GM23338 (cell line): ENCODE data around the gene DEFB114. TPM values are rescaled to one million over a fixed set of nuclear protein-coding genes. Genes with fewer than 3 reads are reported as not detected.

Source experiments
- ATAC-seq: fragments of 200-7000 bp; cut with Tn5 transposase; 3 replicates; pipeline ENCODE4 v1.9.1; 2020
- DNase-seq: peaks from one replicate; pipeline ENCODE4 v3.0.0-alpha.2; 2015; ENCODE audit warnings: low spot score
- H2AFZ ChIP-seq: fragments of 200-600 bp; sonication (generic); 2 replicates; pipeline ENCODE4 v1.8.0; 2016; ENCODE audit warnings: antibody characterized with exemption, mild to moderate bottlenecking, moderate library complexity
- H3F3A ChIP-seq: fragments of 200-600 bp; sonication (generic); replicated peaks from 2 replicates; pipeline ENCODE4 v1.8.0; 2017; ENCODE audit warnings: antibody characterized with exemption, mixed run types, low read depth
- H3K27ac ChIP-seq: fragments of 200-600 bp; sonication (generic); 2 replicates; pipeline ENCODE4 v1.6.1; 2016; ENCODE audit warnings: low read depth
- H3K27me3 ChIP-seq: fragments of 200-600 bp; sonication (generic); 2 replicates; pipeline ENCODE4 v1.8.0; 2016; ENCODE audit warnings: mild to moderate bottlenecking, mixed run types, moderate library complexity; ENCODE audit not compliant: insufficient read depth
- H3K36me3 ChIP-seq: fragments of 200-600 bp; sonication (generic); 2 replicates; pipeline ENCODE4 v1.8.0; 2016; ENCODE audit warnings: mild to moderate bottlenecking; ENCODE audit not compliant: insufficient read depth
- H3K4me1 ChIP-seq: fragments of 200-600 bp; sonication (generic); 2 replicates; pipeline ENCODE4 v1.8.0; 2016; ENCODE audit warnings: mild to moderate bottlenecking, moderate library complexity; ENCODE audit not compliant: insufficient read depth
- H3K4me2 ChIP-seq: fragments of 200-600 bp; sonication (generic); 2 replicates; pipeline ENCODE4 v1.7.1; 2017; ENCODE audit warnings: mixed run types
- H3K4me3 ChIP-seq: fragments of 200-600 bp; sonication (generic); 2 replicates; pipeline ENCODE4 v1.6.1; 2016; ENCODE audit warnings: mixed run types
- H3K79me2 ChIP-seq: fragments of 200-600 bp; sonication (generic); replicated peaks from 2 replicates; pipeline ENCODE4 v1.8.0; 2017; ENCODE audit warnings: mild to moderate bottlenecking; ENCODE audit not compliant: insufficient read depth
- H3K9me2 ChIP-seq: fragments of 200-600 bp; sonication (generic); 2 replicates; pipeline ENCODE4 v1.8.0; 2017; ENCODE audit not compliant: insufficient read depth
- H4K20me1 ChIP-seq: fragments of 200-600 bp; sonication (generic); replicated peaks from 2 replicates; pipeline ENCODE4 v1.8.0; 2017; ENCODE audit warnings: mild to moderate bottlenecking; ENCODE audit not compliant: insufficient read depth
- H3K27ac Mint-ChIP-seq: 2 replicates; pipeline ENCODE4 v1.8.0; 2020; ENCODE audit warnings: inconsistent platforms, mild to moderate bottlenecking, moderate library complexity, mixed read lengths
- H3K27me3 Mint-ChIP-seq: 3 replicates; pipeline ENCODE4 v1.8.0; 2022; ENCODE audit warnings: low read depth, mild to moderate bottlenecking, moderate library complexity, mixed read lengths, inconsistent platforms; ENCODE audit not compliant: insufficient read depth, poor library complexity
- H3K36me3 Mint-ChIP-seq: 3 replicates; pipeline ENCODE4 v1.8.0; 2021; ENCODE audit warnings: low read depth, mild to moderate bottlenecking, inconsistent platforms, moderate library complexity, mixed read lengths
- H3K4me1 Mint-ChIP-seq: 3 replicates; pipeline ENCODE4 v1.8.0; 2020; ENCODE audit warnings: mild to moderate bottlenecking, inconsistent platforms, mixed read lengths
- H3K4me3 Mint-ChIP-seq: 3 replicates; pipeline ENCODE4 v1.8.0; 2021; ENCODE audit warnings: moderate library complexity, mild to moderate bottlenecking, inconsistent platforms, mixed read lengths
- H3K9me3 Mint-ChIP-seq: 3 replicates; pipeline ENCODE4 v1.8.0; 2020; ENCODE audit warnings: moderate library complexity, mild to moderate bottlenecking, inconsistent platforms, mixed read lengths
- CREB1 ChIP-seq: fragments of 250-450 bp; sonication (Bioruptor Pico); IDR thresholded peaks from 2 replicates; pipeline ENCODE4 v1.5.0; 2020; ENCODE audit warnings: low read depth, mild to moderate bottlenecking, moderate library complexity
- EZH2 ChIP-seq: fragments of 200-600 bp; sonication (generic); IDR thresholded peaks from one replicate; pipeline ENCODE4 v1.8.0; 2017; ENCODE audit warnings: antibody characterized with exemption, mild to moderate bottlenecking, low read depth; ENCODE audit not compliant: unreplicated experiment
- EZH2phosphoT487 ChIP-seq: fragments of 200-600 bp; sonication (generic); IDR thresholded peaks from one replicate; pipeline ENCODE4 v1.8.1; 2018; ENCODE audit warnings: antibody characterized with exemption; ENCODE audit not compliant: unreplicated experiment
- JUNB ChIP-seq: IDR thresholded peaks from one replicate; pipeline ENCODE4 v1.6.1; 2016; ENCODE audit warnings: antibody characterized with exemption; ENCODE audit not compliant: unreplicated experiment
- NANOG ChIP-seq: IDR thresholded peaks from 2 replicates; pipeline ENCODE4 v1.6.1; 2016; ENCODE audit warnings: antibody characterized with exemption, borderline replicate concordance
- POLR2AphosphoS5 ChIP-seq: IDR thresholded peaks from 2 replicates; pipeline ENCODE4 v1.6.1; 2016; ENCODE audit warnings: antibody characterized with exemption, low read depth
- STAT1 ChIP-seq: IDR thresholded peaks from one replicate; pipeline ENCODE4 v1.6.1; 2016; ENCODE audit warnings: antibody characterized with exemption; ENCODE audit not compliant: unreplicated experiment
- ZNF114 ChIP-seq: fragments of 250-450 bp; sonication (Bioruptor Pico); IDR thresholded peaks from 2 replicates; pipeline ENCODE4 v1.5.0; 2020; ENCODE audit warnings: mild to moderate bottlenecking, moderate library complexity
- ZNF331 ChIP-seq: fragments of 250-450 bp; sonication (Bioruptor Pico); IDR thresholded peaks from 2 replicates; pipeline ENCODE4 v1.5.0; 2020; ENCODE audit warnings: low read depth, mild to moderate bottlenecking, moderate library complexity
- polyA plus RNA-seq: library from polyadenylated mRNA; unstranded; fragments of >200 nt; fragmentation: Nextera tagmentation; extraction: Ambion mirVana; gene quantifications from 2 replicates; pipeline ENCODE4 v1.2.1, GENCODE V29; 2016
- total RNA-seq: library from RNA; depleted of rRNA; stranded (reverse); fragments of >200 nt; shearing (Covaris generic); gene quantifications from 2 replicates; pipeline ENCODE4 v1.2.3, GENCODE V29; 2014
- TF ChIP-seq, protein P1 (sequence below): fragments of 250-450 bp; sonication (Bioruptor Pico); IDR thresholded peaks from 2 replicates; pipeline ENCODE4 v1.5.0; 2020; ENCODE audit warnings: mild to moderate bottlenecking, moderate library complexity
- TF ChIP-seq, protein P2 (sequence below): IDR thresholded peaks from one replicate; pipeline ENCODE4 v1.6.1; 2018; ENCODE audit warnings: antibody characterized with exemption; ENCODE audit not compliant: unreplicated experiment
- TF ChIP-seq, protein P3 (sequence below): IDR thresholded peaks from 2 replicates; pipeline ENCODE4 v1.6.1; 2016; ENCODE audit warnings: antibody characterized with exemption
- TF ChIP-seq, protein P4 (sequence below), 2 experiments: fragments of 200-600 bp in 1 of 2; sonication (generic) in 1 of 2; conservative IDR thresholded peaks; 2 replicates each; pipeline versions ENCODE4 v1.5.1 to v1.6.1; 2016 to 2017; ENCODE audit warnings: antibody characterized with exemption in 2 of 2, low read depth in 2 of 2, mild to moderate bottlenecking in 2 of 2, moderate library complexity in 1 of 2

Gene DEFB114
- total and polyA plus RNA-seq, 2 experiments from 2014 or later, result not detected

DNA sequence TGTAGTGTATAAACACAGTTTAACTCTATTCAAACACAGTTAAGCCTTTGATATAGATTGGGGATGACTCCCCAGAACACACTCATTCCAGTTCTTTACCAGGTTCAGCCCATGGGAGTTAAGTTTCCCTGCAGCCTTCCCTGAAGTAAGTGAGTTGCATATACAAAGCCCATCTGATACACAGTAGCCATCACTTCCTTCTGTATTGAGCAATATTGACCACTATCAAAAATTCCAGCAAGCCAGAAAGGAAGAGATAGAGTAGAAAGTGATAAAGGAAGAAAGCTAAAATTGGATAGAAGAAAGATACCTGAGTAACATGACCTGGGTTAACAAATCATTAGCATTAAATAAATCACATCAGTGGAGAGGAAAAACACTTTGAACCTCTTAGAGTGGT, 34.6 kb downstream of the DEFB114 start:
- Histone ChIP-seq H3F3A (no peaks in the 10 kb centered on the region), H3K9me2 (no peaks in the 10 kb centered on the region), H3K27me3 (no peaks in the 10 kb centered on the region), H3K4me2 (no peak overlapping the region), H3K36me3 (no peaks in the 10 kb centered on the region), H2AFZ (no peak overlapping the region), H3K79me2 (no peaks in the 10 kb centered on the region), H4K20me1 (no peaks in the 10 kb centered on the region), H3K4me3 (no peak overlapping the region), H3K4me1 (no peaks in the 10 kb centered on the region; the same call in 1 of the 2 replicates), H3K27ac (no peak overlapping the region)
- H3K4me3 Mint-ChIP-seq, result no peak overlapping the region
- peaks cover 6% of the 10 kb centered on the region; the same call in 2 of the 3 replicates for H3K4me1 Mint-ChIP-seq
- no peaks in the 10 kb centered on the region for H3K27me3 Mint-ChIP-seq
- no peaks in the 10 kb centered on the region; the same call in 2 of the 3 replicates for H3K36me3 Mint-ChIP-seq
- no peak for ATAC-seq
- no peak for DNase-seq
- H3K9me3 Mint-ChIP-seq, result no peaks in the 10 kb centered on the region; the same call in 1 of the 3 replicates
- no peak for TF ChIP-seq POLR2AphosphoS5
- no peak for TF ChIP-seq CREB1 (CRISPR knock-in tag)
- TF ChIP-seq, protein P1, sequence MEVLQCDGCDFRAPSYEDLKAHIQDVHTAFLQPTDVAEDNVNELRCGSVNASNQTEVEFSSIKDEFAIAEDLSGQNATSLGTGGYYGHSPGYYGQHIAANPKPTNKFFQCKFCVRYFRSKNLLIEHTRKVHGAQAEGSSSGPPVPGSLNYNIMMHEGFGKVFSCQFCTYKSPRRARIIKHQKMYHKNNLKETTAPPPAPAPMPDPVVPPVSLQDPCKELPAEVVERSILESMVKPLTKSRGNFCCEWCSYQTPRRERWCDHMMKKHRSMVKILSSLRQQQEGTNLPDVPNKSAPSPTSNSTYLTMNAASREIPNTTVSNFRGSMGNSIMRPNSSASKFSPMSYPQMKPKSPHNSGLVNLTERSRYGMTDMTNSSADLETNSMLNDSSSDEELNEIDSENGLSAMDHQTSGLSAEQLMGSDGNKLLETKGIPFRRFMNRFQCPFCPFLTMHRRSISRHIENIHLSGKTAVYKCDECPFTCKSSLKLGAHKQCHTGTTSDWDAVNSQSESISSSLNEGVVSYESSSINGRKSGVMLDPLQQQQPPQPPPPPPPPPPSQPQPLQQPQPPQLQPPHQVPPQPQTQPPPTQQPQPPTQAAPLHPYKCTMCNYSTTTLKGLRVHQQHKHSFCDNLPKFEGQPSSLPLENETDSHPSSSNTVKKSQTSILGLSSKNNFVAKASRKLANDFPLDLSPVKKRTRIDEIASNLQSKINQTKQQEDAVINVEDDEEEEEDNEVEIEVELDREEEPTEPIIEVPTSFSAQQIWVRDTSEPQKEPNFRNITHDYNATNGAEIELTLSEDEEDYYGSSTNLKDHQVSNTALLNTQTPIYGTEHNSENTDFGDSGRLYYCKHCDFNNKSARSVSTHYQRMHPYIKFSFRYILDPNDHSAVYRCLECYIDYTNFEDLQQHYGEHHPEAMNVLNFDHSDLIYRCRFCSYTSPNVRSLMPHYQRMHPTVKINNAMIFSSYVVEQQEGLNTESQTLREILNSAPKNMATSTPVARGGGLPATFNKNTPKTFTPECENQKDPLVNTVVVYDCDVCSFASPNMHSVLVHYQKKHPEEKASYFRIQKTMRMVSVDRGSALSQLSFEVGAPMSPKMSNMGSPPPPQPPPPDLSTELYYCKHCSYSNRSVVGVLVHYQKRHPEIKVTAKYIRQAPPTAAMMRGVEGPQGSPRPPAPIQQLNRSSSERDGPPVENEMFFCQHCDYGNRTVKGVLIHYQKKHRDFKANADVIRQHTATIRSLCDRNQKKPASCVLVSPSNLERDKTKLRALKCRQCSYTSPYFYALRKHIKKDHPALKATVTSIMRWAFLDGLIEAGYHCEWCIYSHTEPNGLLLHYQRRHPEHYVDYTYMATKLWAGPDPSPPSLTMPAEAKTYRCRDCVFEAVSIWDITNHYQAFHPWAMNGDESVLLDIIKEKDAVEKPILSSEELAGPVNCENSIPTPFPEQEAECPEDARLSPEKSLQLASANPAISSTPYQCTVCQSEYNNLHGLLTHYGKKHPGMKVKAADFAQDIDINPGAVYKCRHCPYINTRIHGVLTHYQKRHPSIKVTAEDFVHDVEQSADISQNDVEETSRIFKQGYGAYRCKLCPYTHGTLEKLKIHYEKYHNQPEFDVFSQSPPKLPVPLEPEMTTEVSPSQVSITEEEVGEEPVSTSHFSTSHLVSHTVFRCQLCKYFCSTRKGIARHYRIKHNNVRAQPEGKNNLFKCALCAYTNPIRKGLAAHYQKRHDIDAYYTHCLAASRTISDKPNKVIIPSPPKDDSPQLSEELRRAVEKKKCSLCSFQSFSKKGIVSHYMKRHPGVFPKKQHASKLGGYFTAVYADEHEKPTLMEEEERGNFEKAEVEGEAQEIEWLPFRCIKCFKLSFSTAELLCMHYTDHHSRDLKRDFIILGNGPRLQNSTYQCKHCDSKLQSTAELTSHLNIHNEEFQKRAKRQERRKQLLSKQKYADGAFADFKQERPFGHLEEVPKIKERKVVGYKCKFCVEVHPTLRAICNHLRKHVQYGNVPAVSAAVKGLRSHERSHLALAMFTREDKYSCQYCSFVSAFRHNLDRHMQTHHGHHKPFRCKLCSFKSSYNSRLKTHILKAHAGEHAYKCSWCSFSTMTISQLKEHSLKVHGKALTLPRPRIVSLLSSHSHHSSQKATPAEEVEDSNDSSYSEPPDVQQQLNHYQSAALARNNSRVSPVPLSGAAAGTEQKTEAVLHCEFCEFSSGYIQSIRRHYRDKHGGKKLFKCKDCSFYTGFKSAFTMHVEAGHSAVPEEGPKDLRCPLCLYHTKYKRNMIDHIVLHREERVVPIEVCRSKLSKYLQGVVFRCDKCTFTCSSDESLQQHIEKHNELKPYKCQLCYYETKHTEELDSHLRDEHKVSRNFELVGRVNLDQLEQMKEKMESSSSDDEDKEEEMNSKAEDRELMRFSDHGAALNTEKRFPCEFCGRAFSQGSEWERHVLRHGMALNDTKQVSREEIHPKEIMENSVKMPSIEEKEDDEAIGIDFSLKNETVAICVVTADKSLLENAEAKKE (CRISPR knock-in tag), result no peak
- no peak for TF ChIP-seq JUNB
- no peak for TF ChIP-seq NANOG
- no peak for TF ChIP-seq EZH2phosphoT487
- TF ChIP-seq, protein P2, sequence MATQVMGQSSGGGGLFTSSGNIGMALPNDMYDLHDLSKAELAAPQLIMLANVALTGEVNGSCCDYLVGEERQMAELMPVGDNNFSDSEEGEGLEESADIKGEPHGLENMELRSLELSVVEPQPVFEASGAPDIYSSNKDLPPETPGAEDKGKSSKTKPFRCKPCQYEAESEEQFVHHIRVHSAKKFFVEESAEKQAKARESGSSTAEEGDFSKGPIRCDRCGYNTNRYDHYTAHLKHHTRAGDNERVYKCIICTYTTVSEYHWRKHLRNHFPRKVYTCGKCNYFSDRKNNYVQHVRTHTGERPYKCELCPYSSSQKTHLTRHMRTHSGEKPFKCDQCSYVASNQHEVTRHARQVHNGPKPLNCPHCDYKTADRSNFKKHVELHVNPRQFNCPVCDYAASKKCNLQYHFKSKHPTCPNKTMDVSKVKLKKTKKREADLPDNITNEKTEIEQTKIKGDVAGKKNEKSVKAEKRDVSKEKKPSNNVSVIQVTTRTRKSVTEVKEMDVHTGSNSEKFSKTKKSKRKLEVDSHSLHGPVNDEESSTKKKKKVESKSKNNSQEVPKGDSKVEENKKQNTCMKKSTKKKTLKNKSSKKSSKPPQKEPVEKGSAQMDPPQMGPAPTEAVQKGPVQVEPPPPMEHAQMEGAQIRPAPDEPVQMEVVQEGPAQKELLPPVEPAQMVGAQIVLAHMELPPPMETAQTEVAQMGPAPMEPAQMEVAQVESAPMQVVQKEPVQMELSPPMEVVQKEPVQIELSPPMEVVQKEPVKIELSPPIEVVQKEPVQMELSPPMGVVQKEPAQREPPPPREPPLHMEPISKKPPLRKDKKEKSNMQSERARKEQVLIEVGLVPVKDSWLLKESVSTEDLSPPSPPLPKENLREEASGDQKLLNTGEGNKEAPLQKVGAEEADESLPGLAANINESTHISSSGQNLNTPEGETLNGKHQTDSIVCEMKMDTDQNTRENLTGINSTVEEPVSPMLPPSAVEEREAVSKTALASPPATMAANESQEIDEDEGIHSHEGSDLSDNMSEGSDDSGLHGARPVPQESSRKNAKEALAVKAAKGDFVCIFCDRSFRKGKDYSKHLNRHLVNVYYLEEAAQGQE, result no peak
- TF ChIP-seq, protein P3, sequence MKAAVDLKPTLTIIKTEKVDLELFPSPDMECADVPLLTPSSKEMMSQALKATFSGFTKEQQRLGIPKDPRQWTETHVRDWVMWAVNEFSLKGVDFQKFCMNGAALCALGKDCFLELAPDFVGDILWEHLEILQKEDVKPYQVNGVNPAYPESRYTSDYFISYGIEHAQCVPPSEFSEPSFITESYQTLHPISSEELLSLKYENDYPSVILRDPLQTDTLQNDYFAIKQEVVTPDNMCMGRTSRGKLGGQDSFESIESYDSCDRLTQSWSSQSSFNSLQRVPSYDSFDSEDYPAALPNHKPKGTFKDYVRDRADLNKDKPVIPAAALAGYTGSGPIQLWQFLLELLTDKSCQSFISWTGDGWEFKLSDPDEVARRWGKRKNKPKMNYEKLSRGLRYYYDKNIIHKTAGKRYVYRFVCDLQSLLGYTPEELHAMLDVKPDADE, result no peak
- no peak for TF ChIP-seq ZNF331 (CRISPR knock-in tag)
- TF ChIP-seq STAT1, result no peak
- TF ChIP-seq, protein P4, sequence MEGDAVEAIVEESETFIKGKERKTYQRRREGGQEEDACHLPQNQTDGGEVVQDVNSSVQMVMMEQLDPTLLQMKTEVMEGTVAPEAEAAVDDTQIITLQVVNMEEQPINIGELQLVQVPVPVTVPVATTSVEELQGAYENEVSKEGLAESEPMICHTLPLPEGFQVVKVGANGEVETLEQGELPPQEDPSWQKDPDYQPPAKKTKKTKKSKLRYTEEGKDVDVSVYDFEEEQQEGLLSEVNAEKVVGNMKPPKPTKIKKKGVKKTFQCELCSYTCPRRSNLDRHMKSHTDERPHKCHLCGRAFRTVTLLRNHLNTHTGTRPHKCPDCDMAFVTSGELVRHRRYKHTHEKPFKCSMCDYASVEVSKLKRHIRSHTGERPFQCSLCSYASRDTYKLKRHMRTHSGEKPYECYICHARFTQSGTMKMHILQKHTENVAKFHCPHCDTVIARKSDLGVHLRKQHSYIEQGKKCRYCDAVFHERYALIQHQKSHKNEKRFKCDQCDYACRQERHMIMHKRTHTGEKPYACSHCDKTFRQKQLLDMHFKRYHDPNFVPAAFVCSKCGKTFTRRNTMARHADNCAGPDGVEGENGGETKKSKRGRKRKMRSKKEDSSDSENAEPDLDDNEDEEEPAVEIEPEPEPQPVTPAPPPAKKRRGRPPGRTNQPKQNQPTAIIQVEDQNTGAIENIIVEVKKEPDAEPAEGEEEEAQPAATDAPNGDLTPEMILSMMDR (conservative IDR thresholded peaks at IDR 0.05; ENCODE audit: low read depth in 2 of 2), result no peak
- no peak for TF ChIP-seq EZH2
- no peak for TF ChIP-seq ZNF114 (CRISPR knock-in tag)
- no peak overlapping the region for H3K27ac Mint-ChIP-seq
